HCT116 (cell line): Measurements from ENCODE around the gene MIGA1. TPM values are rescaled to one million over a fixed set of nuclear protein-coding genes. Genes with fewer than 3 reads are reported as not detected.

Experiments
- ATAC-seq: fragments of 200-7000 bp; cut with Tn5 transposase; 2 replicates; pipeline ENCODE4 v1.9.1; 2020; ENCODE audit warnings: mild to moderate bottlenecking, moderate library complexity
- BruUV-seq: library from RNA; stranded (reverse); fragments of 400-500 nt; replicated peaks from 2 replicates; lab custom pipeline; 2021; lab: Mats Ljungman, UMichigan
- CTCF ChIA-PET: fragments of 300-600 bp; sonication (Branson Sonifier 250); formaldehyde crosslinking; loops from one replicate; lab custom pipeline; 2021; ENCODE audit warnings: antibody characterized with exemption; lab: Charles Lee
- POLR2A ChIA-PET: fragments of 300-600, 350-600 bp; sonication (Branson Sonifier 250); formaldehyde crosslinking; loops from one replicate; lab custom pipeline; 2021; ENCODE audit warnings: antibody characterized with exemption; lab: Charles Lee
- RAD21 ChIA-PET, 2 experiments: fragments of 300-600 bp; sonication (Branson Sonifier 250); formaldehyde crosslinking; loops; one replicate each; lab custom pipeline; 2023; ENCODE audit warnings: low total read pairs in 2 of 2; ENCODE audit not compliant: uncharacterized antibody in 2 of 2, unreplicated experiment in 2 of 2, low non-redundant PET in 1 of 2; lab: Charles Lee
- DNase-seq: peaks from one replicate; pipeline ENCODE4 v3.0.0-alpha.2; 2010; ENCODE audit warnings: low read depth, low spot score
- H2AFZ ChIP-seq: fragments of 200-600 bp; shearing (Covaris generic), sonication (generic); 2 replicates; pipeline ENCODE4 v1.6.1; 2017; ENCODE audit warnings: low read depth, mixed run types, mixed read lengths, antibody characterized with exemption, low read length; ENCODE audit not compliant: poor library complexity, severe bottlenecking
- H3K27ac ChIP-seq: 2 replicates; pipeline ENCODE4 v1.5.1; 2012; ENCODE audit warnings: low read depth, low read length
- H3K27me3 ChIP-seq: fragments of 200-600 bp; sonication (generic); 2 replicates; pipeline ENCODE4 v1.6.1; 2016; ENCODE audit warnings: mixed run types, low read length, mixed read lengths; ENCODE audit not compliant: insufficient read depth
- H3K36me3 ChIP-seq, 2 experiments: fragments of 200-500 bp in 1 of 2; fragments of 200-600 bp in 1 of 2; sonication (Bioruptor generic) in 1 of 2; sonication (generic) in 1 of 2; 2 replicates each; pipeline versions ENCODE4 v1.5.1 to v1.6.1; 2014 to 2016; ENCODE audit warnings: low read length in 2 of 2, inconsistent platforms in 1 of 2, mixed read lengths in 1 of 2, mixed run types in 1 of 2; ENCODE audit not compliant: insufficient read depth in 2 of 2, control insufficient read depth in 1 of 2
- H3K4me1 ChIP-seq, 2 experiments: fragments of 200-600 bp in 1 of 2; sonication (generic) in 1 of 2; 2 replicates each; pipeline versions ENCODE4 v1.5.1 to v1.6.1; 2012 to 2017; ENCODE audit warnings: low read length in 2 of 2, inconsistent platforms in 1 of 2, mild to moderate bottlenecking in 1 of 2, mixed read lengths in 1 of 2, mixed run types in 1 of 2, moderate library complexity in 1 of 2; ENCODE audit not compliant: insufficient read depth in 2 of 2, control insufficient read depth in 1 of 2
- H3K4me2 ChIP-seq: fragments of 200-600 bp; sonication (generic); 2 replicates; pipeline ENCODE4 v1.6.1; 2017; ENCODE audit warnings: mixed run types, low read length, mixed read lengths
- H3K4me3 ChIP-seq, 2 experiments: fragments of 200-600 bp in 1 of 2; sonication (generic) in 1 of 2; replicated peaks in 1 of 2; 2 replicates each; pipeline ENCODE4 v1.5.1; 2011 to 2016; ENCODE audit warnings: low read length in 2 of 2, control low read depth in 1 of 2, low read depth in 1 of 2, mild to moderate bottlenecking in 1 of 2, mixed read lengths in 1 of 2, mixed run types in 1 of 2
- H3K79me2 ChIP-seq: fragments of 200-600 bp; sonication (generic); 2 replicates; pipeline ENCODE4 v1.6.1; 2017; ENCODE audit warnings: mild to moderate bottlenecking, mixed run types, low read length, moderate library complexity, mixed read lengths; ENCODE audit not compliant: insufficient read depth
- H3K9ac ChIP-seq: fragments of 200-600 bp; sonication (generic); 2 replicates; pipeline ENCODE4 v1.6.1; 2016; ENCODE audit warnings: low read length, mixed read lengths
- H3K9me2 ChIP-seq: fragments of 200-600 bp; sonication (generic), shearing (Covaris generic); 2 replicates; pipeline ENCODE4 v1.6.1; 2017; ENCODE audit warnings: mixed run types, mild to moderate bottlenecking, moderate library complexity; ENCODE audit not compliant: insufficient read depth
- H3K9me3 ChIP-seq, 2 experiments: fragments of 200-500 bp in 1 of 2; fragments of 200-600 bp in 1 of 2; sonication (Bioruptor generic) in 1 of 2; sonication (generic) in 1 of 2; 2 replicates each; pipeline ENCODE4 v1.6.1; 2014 to 2017; ENCODE audit warnings: low read length in 2 of 2, mixed read lengths in 2 of 2, inconsistent platforms in 1 of 2, low read depth in 1 of 2, mild to moderate bottlenecking in 1 of 2, mixed run types in 1 of 2, moderate library complexity in 1 of 2; ENCODE audit not compliant: control insufficient read depth in 1 of 2, insufficient read depth in 1 of 2
- H4K20me1 ChIP-seq: fragments of 200-600 bp; sonication (generic), shearing (Covaris generic); 2 replicates; pipeline ENCODE4 v1.6.1; 2017; ENCODE audit warnings: mixed run types, mild to moderate bottlenecking, moderate library complexity; ENCODE audit not compliant: insufficient read depth
- CEBPB ChIP-seq: IDR thresholded peaks from 2 replicates; pipeline ENCODE4 v1.6.1; 2012; ENCODE audit warnings: low read depth
- CTCF ChIP-seq, 3 experiments: fragments of 200-600 bp in 1 of 3; sonication (generic) in 1 of 3; IDR thresholded peaks in 2 of 3; conservative IDR thresholded peaks in 1 of 3; 2 replicates each; pipeline ENCODE4 v1.5.1; 2012 to 2017; ENCODE audit warnings: low read depth in 2 of 3, low read length in 2 of 3, antibody characterized with exemption in 1 of 3, borderline replicate concordance in 1 of 3, control low read depth in 1 of 3, mild to moderate bottlenecking in 1 of 3, mixed read lengths in 1 of 3, mixed run types in 1 of 3, moderate library complexity in 1 of 3; ENCODE audit not compliant: insufficient read depth in 1 of 3
- EGR1 ChIP-seq: IDR thresholded peaks from 2 replicates; pipeline ENCODE4 v1.6.1; 2012; ENCODE audit warnings: low read depth
- POLR2A ChIP-seq: IDR thresholded peaks from 2 replicates; pipeline ENCODE4 v1.7.0; 2011; ENCODE audit warnings: borderline replicate concordance; ENCODE audit not compliant: insufficient read depth, insufficient read length; ENCODE audit errors: extremely low read depth
- RAD21 ChIP-seq: IDR thresholded peaks from 2 replicates; pipeline ENCODE4 v1.6.1; 2012; ENCODE audit warnings: low read depth, mild to moderate bottlenecking
- REST ChIP-seq: IDR thresholded peaks from 2 replicates; pipeline ENCODE4 v1.6.1; 2012; ENCODE audit warnings: low read depth
- SIN3A ChIP-seq: IDR thresholded peaks from 2 replicates; pipeline ENCODE4 v1.6.1; 2012; ENCODE audit warnings: low read depth
- TCF7L2 ChIP-seq: IDR thresholded peaks from 2 replicates; pipeline ENCODE4 v1.7.0; 2011; ENCODE audit warnings: borderline replicate concordance, inconsistent platforms; ENCODE audit not compliant: insufficient read depth, insufficient read length; ENCODE audit errors: extremely low read depth
- YY1 ChIP-seq: IDR thresholded peaks from 2 replicates; pipeline ENCODE4 v1.6.1; 2011; ENCODE audit warnings: low read length, low read depth, moderate library complexity, mild to moderate bottlenecking; ENCODE audit not compliant: insufficient replicate concordance; ENCODE audit errors: extremely low read depth
- intact Hi-C: fragments of 100-400 bp; cut with micrococcal nuclease; formaldehyde crosslinking; loops from 2 replicates; pipeline ENCODE4 v1.10.0; 2022
- total RNA-seq: library from RNA; stranded (reverse); gene quantifications from one replicate; pipeline ENCODE4 v1.2.1, GENCODE V29; 2021; ENCODE audit not compliant: unreplicated experiment
- TF ChIP-seq, protein P1 (sequence below): IDR thresholded peaks from 2 replicates; pipeline ENCODE4 v1.6.1; 2012

MIGA1 gene
- total RNA-seq, 1 experiment from 2014 or later = 9.6 TPM

DNA sequence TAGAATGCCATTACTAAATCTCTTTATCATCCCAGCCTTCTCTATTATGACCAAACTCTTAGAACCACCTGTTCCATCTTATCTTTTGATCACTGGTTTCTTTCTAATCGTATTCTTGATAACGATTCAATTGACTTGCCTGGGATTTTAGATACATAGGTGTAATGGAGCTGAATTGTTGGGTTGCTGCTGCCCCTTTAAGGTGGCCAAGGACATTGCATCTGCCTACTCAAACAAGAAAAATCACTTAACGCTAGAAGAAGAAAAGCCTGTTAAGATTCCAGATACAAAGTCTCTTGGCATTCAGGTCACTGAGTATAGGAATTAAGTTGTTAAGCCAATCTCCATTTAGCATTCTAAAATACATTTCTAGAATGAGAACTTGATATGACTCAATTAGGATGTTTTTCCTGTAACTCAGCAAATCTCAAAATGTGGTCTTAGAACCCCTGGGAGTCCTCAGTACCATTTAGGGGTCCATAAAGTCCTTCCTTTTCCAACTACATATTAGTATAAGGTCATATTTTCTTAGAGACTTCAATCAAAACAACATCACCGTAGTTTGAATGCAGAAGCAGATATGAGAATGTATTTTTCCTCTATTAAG, 121.3 kb downstream of the MIGA1 start:
- H3K4me2 ChIP-seq = no peak overlapping the region
- ChIA-PET POLR2A (no interaction called here), CTCF (interaction anchor here (1.2 to 1.4 kb wide), 2 partner anchors 121 to 588 kb away, joined by 3 to 4 read pairs; partner anchors contain the start of gene MIGA1), RAD21 (interaction anchor here in 1 of 2 experiments (1.0 kb wide), 1 partner anchor 214 kb away, joined by 3 read pairs; no protein-coding TSS in a partner anchor)
- DNase-seq (peak; percentile 53), ATAC-seq (peak; percentile 90)
- H3K9me3 ChIP-seq = no peaks in the 10 kb centered on the region
- H3K4me1 ChIP-seq = no peaks in the 10 kb centered on the region
- intact Hi-C loops = loop anchor here (1.0 to 10.0 kb wide), 3 partner anchors 216 to 752 kb away; partner anchors contain the start of gene ZZZ3
- H2AFZ ChIP-seq = no peak overlapping the region
- no peaks in the 10 kb centered on the region for H3K36me3 ChIP-seq
- no peaks in the 10 kb centered on the region for H3K9me2 ChIP-seq
- no peak for TF ChIP-seq EGR1
- TF ChIP-seq, protein P1, sequence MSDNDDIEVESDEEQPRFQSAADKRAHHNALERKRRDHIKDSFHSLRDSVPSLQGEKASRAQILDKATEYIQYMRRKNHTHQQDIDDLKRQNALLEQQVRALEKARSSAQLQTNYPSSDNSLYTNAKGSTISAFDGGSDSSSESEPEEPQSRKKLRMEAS = no peak
- TF ChIP-seq RAD21 = peak; percentile 82
- TF ChIP-seq SIN3A = no peak
- TF ChIP-seq POLR2A = no peak
- peak; percentile 56 to 84 (median 73); a peak in 5 of 6 replicates for TF ChIP-seq CTCF (IDR thresholded peaks at IDR 0.05 in 2 of 3, conservative IDR thresholded peaks at IDR 0.05 in 1 of 3; ENCODE audit: borderline replicate concordance in 1 of 3, insufficient read depth in 1 of 3, low read depth in 2 of 3, low read length in 2 of 3)
- TF ChIP-seq YY1 = no peak
- no peak for TF ChIP-seq REST
- TF ChIP-seq TCF7L2 = no peak
- TF ChIP-seq CEBPB = no peak
- no peak overlapping the region for H3K4me3 ChIP-seq
- no peaks in the 10 kb centered on the region for H3K79me2 ChIP-seq
- H3K9ac ChIP-seq = no peak overlapping the region
- no peaks in the 10 kb centered on the region for H4K20me1 ChIP-seq
- no peak overlapping the region for H3K27ac ChIP-seq
- H3K27me3 ChIP-seq = no peaks in the 10 kb centered on the region
- no TSS peak for BruUV-seq
